Upper lobe of right lung (tissue), 1 donor: ENCODE data around the gene ZIC4. TPM values are rescaled to one million over a fixed set of nuclear protein-coding genes. Genes with fewer than 3 reads are reported as not detected.

ENCODE experiments used
- ATAC-seq: fragments of 200-7000 bp; cut with Tn5 transposase; one replicate; pipeline ENCODE4 v1.9.1; 2020; ENCODE audit warnings: mild to moderate bottlenecking, moderate library complexity
- DNase-seq: peaks from one replicate; pipeline ENCODE4 v3.0.0-alpha.2; 2020
- H3K27ac ChIP-seq: fragments of 200-600 bp; one replicate; pipeline ENCODE4 v1.8.0; 2022
- H3K27me3 ChIP-seq: fragments of 200-600 bp; one replicate; pipeline ENCODE4 v1.8.0; 2022; ENCODE audit warnings: mild to moderate bottlenecking
- H3K36me3 ChIP-seq: fragments of 200-600 bp; one replicate; pipeline ENCODE4 v1.8.0; 2022
- H3K4me1 ChIP-seq: fragments of 200-600 bp; one replicate; pipeline ENCODE4 v1.8.0; 2022
- H3K4me3 ChIP-seq: fragments of 200-600 bp; one replicate; pipeline ENCODE4 v1.8.0; 2022; ENCODE audit warnings: mild to moderate bottlenecking
- H3K9me3 ChIP-seq: fragments of 200-600 bp; one replicate; pipeline ENCODE4 v1.8.0; 2022
- intact Hi-C: fragments of 100-400 bp; cut with DNase I; formaldehyde crosslinking; loops from one replicate; pipeline ENCODE4 v1.11.0; 2022
- total RNA-seq: library from RNA; stranded (reverse); fragmentation: NEBNext Ultra II Directional; extraction: Animal tissue kit (Norgen Biotek cat#: 25700); gene quantifications from one replicate; pipeline ENCODE4 v1.2.1, GENCODE V29; 2021
- TF ChIP-seq, protein P1 (sequence below): fragments of 200-600 bp; IDR thresholded peaks from one replicate; pipeline ENCODE4 v1.8.0; 2022; ENCODE audit warnings: antibody characterized with exemption
- donor health status: DM: no; HTN: yes; CAD: no; lungs with severe emphysema.

Gene ZIC4
- total RNA-seq, 1 donor from 2014 or later: not detected

DNA sequence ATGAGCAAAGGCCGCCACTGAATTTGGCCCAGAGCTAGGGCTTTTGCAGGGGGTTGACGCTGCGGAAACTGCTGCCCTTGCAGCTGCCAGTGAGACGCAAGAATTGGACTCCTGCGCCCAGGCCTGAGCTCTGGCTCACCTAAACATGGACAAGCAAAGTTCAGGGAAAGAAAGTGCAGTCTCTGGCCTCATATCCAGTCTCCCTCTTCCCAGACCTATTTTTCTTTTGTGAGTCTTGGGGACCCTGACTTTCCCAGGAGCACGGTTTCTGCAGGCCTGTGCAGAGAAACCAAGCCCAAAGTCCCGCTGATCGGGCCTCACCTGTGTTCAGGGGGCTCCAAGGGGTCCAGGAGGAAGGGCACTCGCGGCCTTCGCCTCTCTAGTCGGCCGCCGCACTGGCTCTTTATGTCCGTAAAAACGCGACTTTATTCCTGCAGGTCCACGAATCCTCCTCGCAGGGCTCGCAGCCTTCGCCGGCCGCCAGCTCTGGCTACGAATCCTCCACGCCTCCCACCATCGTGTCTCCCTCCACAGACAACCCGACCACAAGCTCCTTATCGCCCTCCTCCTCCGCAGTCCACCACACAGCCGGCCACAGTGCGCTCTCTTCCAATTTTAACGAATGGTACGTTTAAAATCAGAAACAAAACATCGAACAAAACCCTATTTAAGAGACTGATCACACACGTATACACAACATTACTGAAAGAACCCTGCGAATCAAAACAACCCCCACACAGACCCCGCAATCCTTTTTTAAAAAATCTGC lies 6.8 kb upstream of the ZIC4 start:
- TF ChIP-seq, protein P1, sequence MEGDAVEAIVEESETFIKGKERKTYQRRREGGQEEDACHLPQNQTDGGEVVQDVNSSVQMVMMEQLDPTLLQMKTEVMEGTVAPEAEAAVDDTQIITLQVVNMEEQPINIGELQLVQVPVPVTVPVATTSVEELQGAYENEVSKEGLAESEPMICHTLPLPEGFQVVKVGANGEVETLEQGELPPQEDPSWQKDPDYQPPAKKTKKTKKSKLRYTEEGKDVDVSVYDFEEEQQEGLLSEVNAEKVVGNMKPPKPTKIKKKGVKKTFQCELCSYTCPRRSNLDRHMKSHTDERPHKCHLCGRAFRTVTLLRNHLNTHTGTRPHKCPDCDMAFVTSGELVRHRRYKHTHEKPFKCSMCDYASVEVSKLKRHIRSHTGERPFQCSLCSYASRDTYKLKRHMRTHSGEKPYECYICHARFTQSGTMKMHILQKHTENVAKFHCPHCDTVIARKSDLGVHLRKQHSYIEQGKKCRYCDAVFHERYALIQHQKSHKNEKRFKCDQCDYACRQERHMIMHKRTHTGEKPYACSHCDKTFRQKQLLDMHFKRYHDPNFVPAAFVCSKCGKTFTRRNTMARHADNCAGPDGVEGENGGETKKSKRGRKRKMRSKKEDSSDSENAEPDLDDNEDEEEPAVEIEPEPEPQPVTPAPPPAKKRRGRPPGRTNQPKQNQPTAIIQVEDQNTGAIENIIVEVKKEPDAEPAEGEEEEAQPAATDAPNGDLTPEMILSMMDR: no peak
- Histone ChIP-seq H3K36me3 (no peaks in the 10 kb centered on the region), H3K27ac (no peak overlapping the region), H3K4me3 (peak overlapping the region; percentile 33), H3K9me3 (no peaks in the 10 kb centered on the region), H3K4me1 (peaks cover 24% of the 10 kb centered on the region), H3K27me3 (peaks cover 98% of the 10 kb centered on the region)
- ATAC-seq (no peak), DNase-seq (no peak)
- intact Hi-C loops: no loop called here

DNA sequence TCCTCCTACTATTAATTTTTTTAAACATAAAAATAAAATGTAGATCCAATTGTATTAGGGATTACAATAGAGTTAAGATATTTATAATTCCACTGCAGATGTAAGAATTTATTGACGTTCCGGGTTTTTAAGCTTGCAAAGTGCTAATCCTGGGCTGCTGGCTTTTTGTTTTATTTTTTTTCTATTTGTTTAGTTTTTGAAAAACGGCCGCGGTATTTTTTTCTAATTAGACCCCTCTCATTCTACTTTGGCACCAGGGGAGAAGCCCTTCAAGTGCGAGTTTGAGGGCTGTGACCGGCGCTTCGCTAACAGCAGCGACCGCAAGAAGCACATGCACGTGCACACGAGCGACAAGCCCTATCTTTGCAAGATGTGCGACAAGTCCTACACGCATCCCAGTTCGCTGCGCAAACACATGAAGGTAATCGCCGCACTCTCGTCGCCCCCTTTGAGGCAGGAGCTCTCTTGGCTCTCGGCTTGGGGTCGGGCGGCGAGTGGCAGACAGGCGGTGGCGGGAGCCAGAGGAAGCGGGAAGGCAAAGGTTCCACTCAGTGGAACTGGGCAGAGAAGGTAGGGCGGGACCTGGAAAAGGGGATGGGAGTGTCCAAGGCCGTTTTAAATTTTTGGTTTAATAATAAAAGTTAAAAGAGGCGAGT lies 6.0 kb upstream of the ZIC4 start:
- H3K9me3 ChIP-seq: no peaks in the 10 kb centered on the region
- peaks cover 98% of the 10 kb centered on the region for H3K27me3 ChIP-seq
- TF ChIP-seq, protein P1: no peak
- peaks cover 24% of the 10 kb centered on the region for H3K4me1 ChIP-seq
- no peaks in the 10 kb centered on the region for H3K36me3 ChIP-seq
- H3K27ac ChIP-seq: no peak overlapping the region
- no peak overlapping the region for H3K4me3 ChIP-seq
- intact Hi-C loops: no loop called here
- DNase-seq (no peak), ATAC-seq (no peak)

DNA sequence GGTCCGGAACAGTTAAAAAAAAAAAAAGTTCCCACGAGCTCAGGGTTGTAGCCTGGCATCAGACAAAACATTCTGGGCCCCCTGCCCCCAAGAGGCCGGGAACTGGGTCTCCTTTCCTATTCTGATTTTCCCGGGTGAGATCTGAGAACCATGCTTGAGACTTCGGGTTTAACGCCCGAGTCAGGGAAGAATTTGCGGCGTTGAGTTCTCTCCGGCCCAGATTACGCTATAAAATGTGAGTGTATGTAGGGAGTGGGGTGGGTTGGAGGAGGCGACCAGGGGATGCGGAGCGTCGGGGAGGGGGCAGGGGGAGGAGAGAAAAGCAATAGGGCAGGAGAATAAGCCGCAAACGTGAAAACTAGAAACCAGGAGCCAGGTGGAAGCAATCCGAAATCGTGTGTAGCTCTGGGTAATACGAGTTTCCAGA lies 5.5 kb upstream of the ZIC4 start:
- H3K27me3 ChIP-seq: peaks cover 98% of the 10 kb centered on the region
- TF ChIP-seq, protein P1: no peak
- DNase-seq: no peak
- peaks cover 24% of the 10 kb centered on the region for H3K4me1 ChIP-seq
- no peak overlapping the region for H3K4me3 ChIP-seq
- no peak for ATAC-seq
- no peaks in the 10 kb centered on the region for H3K36me3 ChIP-seq
- H3K27ac ChIP-seq: no peak overlapping the region
- H3K9me3 ChIP-seq: no peaks in the 10 kb centered on the region
- intact Hi-C loops: no loop called here

DNA sequence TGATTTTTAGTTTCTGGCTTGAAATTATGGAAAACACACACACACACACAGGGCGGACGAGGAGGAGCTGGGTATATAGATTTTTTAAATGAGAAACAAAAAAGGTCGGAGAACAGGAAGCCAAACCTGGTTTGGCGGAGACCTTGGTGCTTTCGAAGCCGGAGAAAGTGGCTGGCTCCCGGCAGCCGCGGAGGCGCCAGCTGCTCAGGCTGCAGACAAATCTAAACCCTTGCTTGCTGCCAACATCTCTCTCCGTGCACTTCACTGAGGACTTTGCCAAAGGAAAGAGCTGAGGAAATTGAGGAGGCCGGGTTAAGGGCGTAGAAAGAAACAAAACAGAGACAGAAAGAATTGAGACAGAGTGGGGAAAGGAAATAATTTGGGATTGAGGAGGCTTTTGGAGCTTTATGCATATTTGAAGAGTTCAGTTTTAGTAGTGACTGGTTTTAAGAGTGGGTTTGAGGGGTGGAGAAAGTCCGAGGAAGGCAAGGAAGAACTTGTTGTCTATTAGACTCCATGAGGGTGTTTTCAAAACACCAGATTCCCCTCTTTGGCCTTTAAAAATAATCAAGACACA lies 5.0 kb upstream of the ZIC4 start:
- DNase-seq: no peak
- intact Hi-C loops: no loop called here
- H3K9me3 ChIP-seq: no peaks in the 10 kb centered on the region

DNA sequence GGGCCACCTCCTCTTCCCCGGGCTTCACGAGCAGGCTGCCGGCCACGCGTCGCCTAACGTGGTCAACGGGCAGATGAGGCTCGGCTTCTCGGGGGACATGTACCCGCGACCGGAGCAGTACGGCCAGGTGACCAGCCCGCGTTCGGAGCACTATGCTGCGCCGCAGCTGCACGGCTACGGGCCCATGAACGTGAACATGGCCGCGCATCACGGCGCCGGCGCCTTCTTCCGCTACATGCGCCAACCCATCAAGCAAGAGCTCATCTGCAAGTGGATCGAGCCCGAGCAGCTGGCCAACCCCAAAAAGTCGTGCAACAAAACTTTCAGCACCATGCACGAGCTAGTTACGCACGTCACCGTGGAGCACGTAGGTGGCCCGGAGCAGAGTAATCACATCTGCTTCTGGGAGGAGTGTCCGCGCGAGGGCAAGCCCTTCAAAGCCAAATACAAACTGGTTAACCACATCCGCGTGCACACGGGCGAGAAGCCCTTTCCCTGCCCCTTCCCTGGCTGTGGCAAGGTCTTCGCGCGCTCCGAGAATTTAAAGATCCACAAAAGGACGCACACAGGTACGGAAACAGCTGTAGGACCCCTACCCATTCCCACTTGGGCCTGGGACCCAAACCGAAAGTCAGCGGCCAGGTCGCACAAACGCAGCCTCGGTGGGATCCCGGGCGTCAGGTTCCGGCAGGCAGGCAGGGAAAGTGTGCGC lies 4.3 kb upstream of the ZIC4 start:
- ATAC-seq (no peak), DNase-seq (no peak)
- H3K4me3 ChIP-seq: peak overlapping the region; percentile 14
- H3K36me3 ChIP-seq: no peaks in the 10 kb centered on the region
- intact Hi-C loops: no loop called here
- TF ChIP-seq, protein P1: no peak
- H3K4me1 ChIP-seq: peaks cover 24% of the 10 kb centered on the region
- H3K27me3 ChIP-seq: peaks cover 98% of the 10 kb centered on the region
- no peak overlapping the region for H3K27ac ChIP-seq
- no peaks in the 10 kb centered on the region for H3K9me3 ChIP-seq

More for the DNA sequence above, 5.0 kb upstream of the ZIC4 start:
- TF ChIP-seq, protein P1: no peak
- Histone ChIP-seq H3K36me3 (no peaks in the 10 kb centered on the region), H3K4me3 (peak overlapping the region; percentile 14), H3K27ac (no peak overlapping the region), H3K27me3 (peaks cover 98% of the 10 kb centered on the region), H3K4me1 (peaks cover 24% of the 10 kb centered on the region)
- no peak for ATAC-seq
